HG02798 (cell line): ENCODE data around the gene ZNF280D.
"Not testable (repeated sequence)": the region's sequence is repeated elsewhere in the genome, so short reads cannot be mapped to it uniquely, and the experiment has no call there.

Experiments used
- ATAC-seq: cut with Tn5 transposase; IDR thresholded peaks from one replicate; pipeline ENCODE4 v1.9.1; 2021; ENCODE audit warnings: mild to moderate bottlenecking; ENCODE audit not compliant: unreplicated experiment, poor library complexity

The ZNF280D gene

GRCh38 chr15:56733136-56734012 is at the start of gene ZNF280D:
Gene ZNF280D, minus strand, starts transcription at chr15:56733509. Its CDS starts 26,400 bp downstream, at chr15:56707109.
- ATAC-seq = peak; percentile 85

GRCh38 chr15:56782306-56782705 is 49.0 kb upstream of the ZNF280D start:
- no peak for ATAC-seq

DNA sequence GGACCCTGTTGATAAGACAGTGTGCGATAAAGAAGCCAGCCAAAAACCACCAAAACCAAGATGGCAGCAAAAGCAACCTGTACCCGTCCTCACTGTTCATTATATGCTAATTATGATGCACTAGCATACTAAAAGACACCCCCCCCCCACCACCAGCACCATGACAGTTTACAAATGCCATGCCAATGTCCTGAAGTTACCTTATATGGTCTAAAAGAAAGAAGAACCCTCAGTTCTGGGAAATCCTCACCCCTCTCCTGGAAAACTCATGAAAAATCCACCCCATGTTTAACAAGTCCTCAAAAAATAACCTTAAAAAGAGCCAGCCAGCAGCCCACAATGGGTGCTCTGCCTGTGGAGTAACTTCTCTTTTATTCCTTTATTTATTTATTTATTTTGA is 48.4 kb upstream of the ZNF280D start:
- no peak for ATAC-seq

GRCh38 chr15:56780102-56780725 is 46.9 kb upstream of the ZNF280D start:
- not testable (repeated sequence) for ATAC-seq

DNA sequence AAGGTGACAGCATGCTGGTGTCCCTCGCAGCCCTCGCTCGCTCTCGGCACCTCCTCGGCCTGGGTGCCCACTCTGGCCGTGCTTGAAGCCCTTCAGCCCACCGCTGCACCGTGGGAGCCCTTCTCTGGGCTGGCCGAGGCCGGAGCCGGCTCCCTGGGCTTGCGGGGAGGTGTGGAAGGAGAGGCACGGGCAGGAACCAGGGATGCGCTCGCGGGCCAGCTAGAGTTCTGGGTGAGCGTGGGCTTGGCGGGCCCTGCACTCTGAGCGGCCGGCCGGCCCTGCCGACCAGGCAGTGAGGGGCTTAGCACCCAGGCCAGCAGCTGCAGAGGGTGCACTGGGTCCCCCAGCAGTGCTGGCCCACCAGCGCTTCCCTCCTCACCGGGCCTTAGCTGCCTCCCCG is 46.1 kb upstream of the ZNF280D start:
- ATAC-seq = not testable (repeated sequence)

- no peak for ATAC-seq
These were observed 45.5 kb upstream of the ZNF280D start for GRCh38 chr15:56778761-56779160.

- ATAC-seq = no peak
These were observed 43.5 kb upstream of the ZNF280D start for GRCh38 chr15:56776839-56777238.

GRCh38 chr15:56775641-56776040 is 42.3 kb upstream of the ZNF280D start:
- no peak for ATAC-seq

DNA sequence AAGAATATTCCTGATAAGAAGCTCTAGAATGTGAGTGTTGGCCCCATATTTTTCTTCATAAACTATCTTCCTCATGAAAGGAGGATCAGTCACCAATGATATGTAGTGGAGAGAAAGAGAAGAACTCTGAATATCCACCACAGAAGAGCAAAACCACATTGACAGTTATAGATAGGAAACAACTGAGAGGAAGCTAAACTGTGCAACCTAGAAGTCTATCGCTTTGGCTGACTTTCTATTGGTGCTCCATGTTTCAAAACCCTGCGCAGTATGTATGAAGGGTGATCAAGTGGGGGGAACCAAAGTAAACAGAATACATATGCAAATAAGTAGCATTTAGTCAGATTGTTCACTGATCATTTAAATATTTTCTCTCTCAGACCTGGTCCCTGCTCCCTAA is 41.0 kb upstream of the ZNF280D start:
- no peak for ATAC-seq

DNA sequence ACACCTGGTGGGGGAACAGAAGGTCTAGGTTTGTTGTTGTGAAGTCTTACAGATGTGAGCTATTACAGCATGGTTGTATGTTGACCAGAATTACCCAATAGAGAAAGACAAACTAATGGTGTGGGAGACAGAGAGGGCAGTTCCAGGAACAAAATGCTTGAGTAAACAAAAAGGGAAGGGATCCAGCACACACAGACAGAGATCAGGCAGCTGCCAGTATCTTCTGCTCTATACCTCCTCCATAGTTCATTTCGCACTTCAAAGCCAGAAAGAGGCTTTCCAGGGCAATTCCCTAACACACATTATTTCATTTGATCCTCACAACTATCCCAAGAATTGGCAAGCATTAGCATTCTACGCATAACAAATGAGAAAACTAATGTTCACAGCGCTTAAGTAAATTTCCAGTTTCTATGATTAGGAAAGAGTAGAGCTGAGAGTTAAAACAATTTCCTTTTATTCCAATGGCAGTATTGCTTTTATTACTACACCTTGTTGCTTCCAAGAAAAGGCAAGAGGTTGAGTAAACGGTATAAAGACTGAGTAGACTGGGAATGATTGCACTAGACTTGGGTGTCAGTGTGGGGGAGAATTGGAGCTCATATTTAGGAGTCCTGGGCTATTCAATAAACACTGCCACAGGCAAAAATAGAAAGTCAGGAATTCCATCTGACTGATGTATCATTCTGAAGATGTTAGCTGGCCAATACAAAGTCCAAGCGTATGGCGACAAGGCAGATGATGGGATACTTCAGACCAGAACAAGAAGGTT is 39.7 kb upstream of the ZNF280D start:
- no peak for ATAC-seq

DNA sequence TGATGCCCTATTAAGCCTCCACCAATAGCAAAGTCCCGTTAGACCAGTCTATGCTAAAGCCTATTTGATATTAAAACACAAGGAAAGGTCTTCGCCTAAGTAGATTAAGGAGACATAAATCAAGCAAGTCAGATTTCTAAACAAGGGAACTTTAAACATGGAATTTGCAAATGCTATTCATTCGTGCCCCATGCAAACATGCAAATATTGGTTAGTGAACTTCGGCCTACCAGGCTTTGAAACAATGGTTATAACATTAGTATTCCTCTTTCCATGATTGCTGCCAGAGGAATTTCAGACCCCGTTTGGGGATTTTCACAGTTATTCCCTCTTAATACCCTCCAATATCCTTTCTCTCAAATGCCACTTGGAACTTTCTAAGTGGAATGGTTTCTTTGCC is 36.9 kb upstream of the ZNF280D start:
- ATAC-seq = no peak

GRCh38 chr15:56767315-56767714 is 34.0 kb upstream of the ZNF280D start:
- no peak for ATAC-seq

DNA sequence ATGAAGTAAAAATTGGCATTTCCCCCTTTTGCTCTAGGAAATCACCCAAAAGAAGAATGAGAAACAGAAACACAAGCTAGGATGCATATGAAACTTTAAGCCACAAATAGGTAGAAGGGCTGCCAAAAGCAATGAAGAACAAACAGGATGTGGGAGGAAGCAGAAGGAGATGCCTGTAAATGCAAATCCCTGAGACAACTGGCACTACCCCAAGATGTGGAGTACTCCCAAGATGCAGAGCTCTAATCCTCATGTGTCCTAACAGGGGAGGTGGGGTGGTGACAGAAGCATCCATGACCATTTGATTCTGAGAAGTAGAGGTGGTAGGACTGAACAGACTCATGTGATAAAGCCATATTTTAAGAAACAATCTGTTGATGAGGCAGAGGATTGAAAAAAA is 31.9 kb upstream of the ZNF280D start:
- ATAC-seq = no peak

- no peak for ATAC-seq
These were observed 30.0 kb upstream of the ZNF280D start for GRCh38 chr15:56763141-56763895.

DNA sequence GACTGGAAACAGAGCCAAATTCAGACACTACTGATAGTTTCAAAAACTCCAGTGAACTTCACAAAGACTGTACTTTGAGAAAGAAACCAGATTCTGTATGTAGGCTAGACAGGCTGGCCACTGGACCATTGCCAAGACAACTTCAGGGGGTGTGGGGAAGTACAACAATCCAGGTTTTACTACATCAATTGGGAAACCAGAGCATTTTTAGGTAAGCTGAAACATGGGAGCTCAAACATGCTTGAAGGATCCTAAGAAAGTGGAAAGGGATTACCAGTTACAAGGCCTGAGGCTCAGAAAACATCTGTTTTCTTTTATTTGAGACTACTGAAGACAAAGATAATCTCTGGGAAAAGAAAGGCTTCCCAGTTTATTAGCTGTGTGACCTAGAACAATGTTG is 26.9 kb upstream of the ZNF280D start:
- ATAC-seq = no peak

GRCh38 chr15:56759450-56759845 is 26.1 kb upstream of the ZNF280D start:
- ATAC-seq = no peak

DNA sequence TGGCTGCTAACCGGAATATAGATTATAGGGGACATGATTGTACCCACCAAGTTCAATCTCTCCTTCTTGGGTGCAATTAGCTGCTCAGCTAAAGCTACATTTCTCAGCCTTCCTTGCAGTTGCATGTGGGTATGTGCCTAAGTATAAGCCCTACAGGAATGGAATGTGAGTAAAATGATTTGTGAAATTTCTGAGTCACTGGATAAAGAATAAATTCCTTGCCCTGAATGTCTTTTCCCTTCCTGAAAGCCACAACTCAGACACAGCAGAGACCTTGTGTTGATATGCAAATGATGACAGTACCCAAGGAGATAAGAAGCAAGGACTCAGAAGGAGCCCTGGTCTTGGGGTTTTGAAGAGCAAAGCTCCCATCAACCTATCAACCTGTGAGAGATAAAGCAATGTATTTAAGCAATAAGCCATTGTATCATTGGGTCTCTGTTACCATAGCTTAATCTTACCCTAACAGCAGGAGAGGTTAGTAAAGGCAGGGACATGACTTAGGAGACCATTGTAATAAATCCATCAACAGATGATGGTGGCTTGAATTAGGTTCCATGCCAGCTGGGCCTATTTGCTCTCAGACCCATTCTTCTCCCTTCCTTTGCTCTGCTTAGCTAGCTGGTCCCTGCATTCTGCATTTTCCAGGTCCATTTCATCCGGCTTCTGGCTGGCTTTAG is 25.6 kb upstream of the ZNF280D start:
- ATAC-seq = no peak

DNA sequence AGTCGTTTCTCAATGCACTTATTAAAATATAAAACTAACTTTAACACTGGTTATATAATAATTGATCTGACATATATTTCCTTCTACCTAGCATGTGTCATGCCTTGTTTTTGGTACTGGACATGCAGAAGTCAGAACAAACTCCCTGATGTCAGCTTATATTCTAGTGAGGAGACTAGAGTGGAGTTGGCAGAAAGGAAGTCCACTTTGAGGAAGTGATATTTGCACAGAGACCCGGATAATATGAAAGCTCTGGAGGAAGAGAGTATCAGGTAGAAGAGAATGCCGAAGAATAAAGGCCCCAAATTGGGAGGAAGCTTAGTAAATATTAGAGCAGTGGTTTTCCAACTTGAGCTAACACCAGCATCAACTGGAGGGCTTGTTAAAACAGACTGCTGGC is 24.6 kb upstream of the ZNF280D start:
- no peak for ATAC-seq

GRCh38 chr15:56754772-56755370 is 21.6 kb upstream of the ZNF280D start:
- no peak for ATAC-seq
